Lower leg skin (tissue), 4 donors: Measurements from ENCODE around the gene ABHD17A. TPM values are rescaled to one million over a fixed set of nuclear protein-coding genes. Genes with fewer than 3 reads are reported as not detected.

Experiments
- DNase-seq, 2 donors: peaks; one replicate each; pipeline ENCODE4 v3.0.0-alpha.2; 2019; ENCODE audit warnings: low spot score in 2 of 2
- H3K4me3 ChIP-seq: fragments of 200-600 bp; sonication (generic); 2 replicates; pipeline ENCODE4 v1.5.1; 2017; ENCODE audit warnings: mild to moderate bottlenecking, low read depth; ENCODE audit not compliant: poor library complexity, severe bottlenecking
- POLR2A ChIP-seq, 2 donors: fragments of 450-650 bp; IDR thresholded peaks; one replicate each; pipeline ENCODE4 v1.6.1; 2016 to 2017; ENCODE audit warnings: antibody characterized with exemption in 2 of 2, mild to moderate bottlenecking in 1 of 2, moderate library complexity in 1 of 2
- WGBS, 2 donors: methylation state at CpG; one replicate each; pipeline ENCODE4 v1.1.5; 2018; 5-methylcytosine and 5-hydroxymethylcytosine counted together
- intact Hi-C: fragments of 100-400 bp; cut with DNase I; formaldehyde crosslinking; loops from one replicate; pipeline ENCODE4 v1.15.0; 2023; ENCODE audit warnings: low total_unique reads
- total RNA-seq, 4 donors: library from RNA; depleted of rRNA; stranded (reverse); fragments of >200 nt; gene quantifications; one replicate each; pipeline ENCODE4 v1.1.0, GENCODE V29; 2016
- TF ChIP-seq, protein P1 (sequence below), 3 donors: fragments of 450-650 bp; IDR thresholded peaks; one replicate each; pipeline ENCODE4 v1.5.1; 2016; ENCODE audit warnings: antibody characterized with exemption in 3 of 3, mild to moderate bottlenecking in 3 of 3, moderate library complexity in 2 of 3

The ABHD17A gene
- total RNA-seq, 4 donors from 2014 or later = 154 to 201 (median 186) TPM

GRCh38 chr19:1845125-1845515 lies 40.2 kb downstream of the ABHD17A start:
- H3K4me3 ChIP-seq = no peak overlapping the region
- 81 to 83% methylated on average over 15 of the region's 16 CpGs for WGBS, 2 donors
- no peak for TF ChIP-seq POLR2A (IDR thresholded peaks at IDR 0.05)

DNA sequence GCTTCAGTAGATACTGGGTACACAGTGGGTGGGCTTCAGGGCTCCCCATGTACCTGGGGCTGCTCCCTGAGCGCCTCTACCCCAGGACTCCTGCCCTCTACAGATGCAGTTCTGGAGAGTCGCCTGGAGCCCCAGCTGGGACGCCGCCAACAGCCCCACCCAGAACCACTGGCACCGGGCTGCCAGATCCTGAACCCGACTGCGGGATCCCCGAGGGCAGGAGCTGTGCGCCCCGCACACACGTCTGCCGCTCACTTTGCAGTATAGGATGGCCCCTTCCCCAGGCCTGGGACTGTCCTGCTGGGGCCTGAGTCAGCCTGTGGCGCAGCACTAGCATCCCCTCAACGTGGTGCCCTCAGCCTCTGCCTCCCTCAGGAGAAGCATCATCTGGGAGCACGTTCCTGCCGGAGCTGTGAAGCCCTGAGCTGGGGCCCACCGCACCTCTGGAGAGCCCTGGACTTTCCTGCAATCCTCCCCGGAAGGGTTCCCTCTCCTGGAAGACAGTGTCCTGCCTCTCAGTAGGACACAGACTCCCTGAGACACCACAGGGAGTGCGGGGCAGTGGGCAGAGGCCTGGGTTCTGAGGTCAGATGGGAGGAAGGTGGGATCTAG lies 40.7 kb downstream of the ABHD17A start:
- intact Hi-C loops = no loop called here
- DNase-seq = no peak
- TF ChIP-seq, protein P1, sequence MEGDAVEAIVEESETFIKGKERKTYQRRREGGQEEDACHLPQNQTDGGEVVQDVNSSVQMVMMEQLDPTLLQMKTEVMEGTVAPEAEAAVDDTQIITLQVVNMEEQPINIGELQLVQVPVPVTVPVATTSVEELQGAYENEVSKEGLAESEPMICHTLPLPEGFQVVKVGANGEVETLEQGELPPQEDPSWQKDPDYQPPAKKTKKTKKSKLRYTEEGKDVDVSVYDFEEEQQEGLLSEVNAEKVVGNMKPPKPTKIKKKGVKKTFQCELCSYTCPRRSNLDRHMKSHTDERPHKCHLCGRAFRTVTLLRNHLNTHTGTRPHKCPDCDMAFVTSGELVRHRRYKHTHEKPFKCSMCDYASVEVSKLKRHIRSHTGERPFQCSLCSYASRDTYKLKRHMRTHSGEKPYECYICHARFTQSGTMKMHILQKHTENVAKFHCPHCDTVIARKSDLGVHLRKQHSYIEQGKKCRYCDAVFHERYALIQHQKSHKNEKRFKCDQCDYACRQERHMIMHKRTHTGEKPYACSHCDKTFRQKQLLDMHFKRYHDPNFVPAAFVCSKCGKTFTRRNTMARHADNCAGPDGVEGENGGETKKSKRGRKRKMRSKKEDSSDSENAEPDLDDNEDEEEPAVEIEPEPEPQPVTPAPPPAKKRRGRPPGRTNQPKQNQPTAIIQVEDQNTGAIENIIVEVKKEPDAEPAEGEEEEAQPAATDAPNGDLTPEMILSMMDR (IDR thresholded peaks at IDR 0.05) = no peak
- TF ChIP-seq POLR2A (IDR thresholded peaks at IDR 0.05) = no peak
- 36 to 44% methylated on average over 4 to 9 of the region's 19 CpGs for WGBS, 2 donors
- no peak overlapping the region for H3K4me3 ChIP-seq

More at GRCh38 chr19:1845125-1845515, 40.2 kb downstream of the ABHD17A start:
- no peak for DNase-seq
- intact Hi-C loops = no loop called here

GRCh38 chr19:1843646-1844394 lies 41.5 kb downstream of the ABHD17A start:
- no peak for DNase-seq
- TF ChIP-seq, protein P1 (IDR thresholded peaks at IDR 0.05) = no peak
- no peak for TF ChIP-seq POLR2A (IDR thresholded peaks at IDR 0.05)
- intact Hi-C loops = no loop called here
- 48 to 54% methylated on average over 16 to 25 of the region's 25 CpGs for WGBS, 2 donors
- H3K4me3 ChIP-seq = no peak overlapping the region

GRCh38 chr19:1843116-1843515 lies 42.2 kb downstream of the ABHD17A start:
- 59 to 83% methylated on average over 5 to 15 of the region's 22 CpGs for WGBS, 2 donors
- no peak overlapping the region for H3K4me3 ChIP-seq
- intact Hi-C loops = no loop called here
- TF ChIP-seq POLR2A (IDR thresholded peaks at IDR 0.05) = no peak
- TF ChIP-seq, protein P1 (IDR thresholded peaks at IDR 0.05) = no peak
- DNase-seq = no peak

- 45 to 57% methylated on average over 33 to 35 of the region's 35 CpGs for WGBS, 2 donors
- TF ChIP-seq POLR2A (IDR thresholded peaks at IDR 0.05) = no peak
- TF ChIP-seq, protein P1 (IDR thresholded peaks at IDR 0.05) = no peak
- DNase-seq = no peak
- intact Hi-C loops = no loop called here
- no peak overlapping the region for H3K4me3 ChIP-seq
Measured at GRCh38 chr19:1841209-1841924, 43.9 kb downstream of the ABHD17A start.

DNA sequence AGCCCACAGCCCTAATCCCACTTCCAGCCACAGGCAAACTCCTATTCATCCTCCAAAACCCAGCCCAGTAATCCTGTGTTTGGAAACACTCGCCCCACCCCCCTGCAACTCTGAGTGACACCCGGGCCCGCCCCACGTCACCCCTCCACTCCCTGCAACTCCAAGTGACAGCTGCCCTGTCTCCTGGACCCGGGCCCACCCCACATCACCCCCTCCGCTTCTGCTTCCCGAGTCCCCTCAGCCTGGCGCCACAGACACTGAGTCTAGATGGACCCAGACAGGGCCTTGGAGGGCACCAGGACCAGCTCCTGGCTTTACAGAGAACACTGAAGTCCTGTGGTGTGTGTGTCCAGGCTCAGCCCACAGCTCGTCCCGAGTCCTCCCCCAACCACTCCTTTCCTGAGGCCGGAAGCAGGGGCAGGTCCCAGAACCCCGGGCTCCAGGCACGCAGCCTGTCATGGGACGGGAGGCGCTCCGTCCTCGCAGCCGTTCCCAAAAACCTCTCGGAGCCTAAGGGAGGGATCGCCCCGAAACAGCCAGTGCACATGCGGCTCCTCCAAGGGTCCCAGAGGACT lies 44.7 kb downstream of the ABHD17A start:
- 52 to 67% methylated on average over 13 to 21 of the region's 22 CpGs for WGBS, 2 donors
- no peak overlapping the region for H3K4me3 ChIP-seq
- TF ChIP-seq, protein P1 (IDR thresholded peaks at IDR 0.05) = no peak
- no peak for TF ChIP-seq POLR2A (IDR thresholded peaks at IDR 0.05)
- DNase-seq = no peak
- intact Hi-C loops = no loop called here
